H9 (cell line): ENCODE measurements around the gene NCOR2. TPM values are rescaled to one million over a fixed set of nuclear protein-coding genes. Genes with fewer than 3 reads are reported as not detected.
A peak's percentile ranks its signal among the peaks of the same experiment; 100 is the strongest.

Source experiments
- DNase-seq: peaks from one replicate; pipeline ENCODE4 v3.0.0-alpha.2; 2017
- H2AFZ ChIP-seq: one replicate; pipeline ENCODE4 v1.6.1; 2013; ENCODE audit warnings: mild to moderate bottlenecking, low read length, control low read depth, moderate library complexity
- H2AK5ac ChIP-seq: 2 replicates; pipeline ENCODE4 v1.6.1; 2013; ENCODE audit warnings: low read length, control low read depth, mixed read lengths; ENCODE audit not compliant: insufficient read length
- H2BK120ac ChIP-seq: one replicate; pipeline ENCODE4 v1.6.1; 2013; ENCODE audit warnings: low read depth, mild to moderate bottlenecking, low read length, control low read depth, inconsistent platforms; ENCODE audit not compliant: poor library complexity, severe bottlenecking
- H2BK12ac ChIP-seq: 2 replicates; pipeline ENCODE4 v1.6.1; 2013; ENCODE audit warnings: low read length, control low read depth, mixed read lengths, low read depth; ENCODE audit not compliant: insufficient read length
- H2BK15ac ChIP-seq: 2 replicates; pipeline ENCODE4 v1.6.1; 2013; ENCODE audit warnings: low read depth, low read length, control low read depth
- H2BK20ac ChIP-seq: one replicate; pipeline ENCODE4 v1.6.1; 2013; ENCODE audit warnings: low read depth, mild to moderate bottlenecking, low read length, control low read depth, inconsistent platforms; ENCODE audit not compliant: poor library complexity, severe bottlenecking
- H2BK5ac ChIP-seq: 2 replicates; pipeline ENCODE4 v1.6.1; 2013; ENCODE audit warnings: low read length, control low read depth, mixed read lengths; ENCODE audit not compliant: insufficient read length
- H3K14ac ChIP-seq: 2 replicates; pipeline ENCODE4 v1.6.1; 2013; ENCODE audit warnings: low read length, control low read depth; ENCODE audit not compliant: insufficient read depth
- H3K18ac ChIP-seq: 2 replicates; pipeline ENCODE4 v1.6.1; 2013; ENCODE audit warnings: low read depth, mild to moderate bottlenecking, mixed read lengths, low read length, control low read depth; ENCODE audit not compliant: insufficient read length
- H3K23ac ChIP-seq: 2 replicates; pipeline ENCODE4 v1.6.1; 2013; ENCODE audit warnings: low read length, control low read depth, mixed read lengths, low read depth; ENCODE audit not compliant: insufficient read length
- H3K23me2 ChIP-seq: 2 replicates; pipeline ENCODE4 v1.6.1; 2013; ENCODE audit warnings: low read depth, mild to moderate bottlenecking, mixed read lengths, low read length, control low read depth; ENCODE audit not compliant: insufficient read length, poor library complexity, severe bottlenecking
- H3K27ac ChIP-seq: 2 replicates; pipeline ENCODE4 v1.5.1; 2013; ENCODE audit warnings: low read length, control low read depth, mixed read lengths, low read depth; ENCODE audit not compliant: insufficient read length
- H3K27me3 ChIP-seq: 2 replicates; pipeline ENCODE4 v1.6.1; 2013; ENCODE audit warnings: low read length, control low read depth, inconsistent platforms; ENCODE audit not compliant: insufficient read depth
- H3K4ac ChIP-seq: 2 replicates; pipeline ENCODE4 v1.6.1; 2013; ENCODE audit warnings: low read depth, mild to moderate bottlenecking, control low read depth, inconsistent platforms, low read length, moderate library complexity
- H3K4me1 ChIP-seq: 2 replicates; pipeline ENCODE4 v1.6.1; 2013; ENCODE audit warnings: low read length, control low read depth, inconsistent platforms; ENCODE audit not compliant: insufficient read depth
- H3K4me2 ChIP-seq: 2 replicates; pipeline ENCODE4 v1.6.1; 2013; ENCODE audit warnings: low read length, control low read depth, mixed read lengths; ENCODE audit not compliant: insufficient read length, insufficient read depth
- H3K56ac ChIP-seq: 2 replicates; pipeline ENCODE4 v1.6.1; 2013; ENCODE audit warnings: low read depth, mild to moderate bottlenecking, mixed read lengths, low read length, control low read depth; ENCODE audit not compliant: insufficient read length
- H3K79me1 ChIP-seq: 2 replicates; pipeline ENCODE4 v1.6.1; 2013; ENCODE audit warnings: low read depth, mild to moderate bottlenecking, moderate library complexity, low read length, control low read depth, inconsistent platforms; ENCODE audit not compliant: insufficient read depth, poor library complexity, severe bottlenecking
- H3K79me2 ChIP-seq: 2 replicates; pipeline ENCODE4 v1.6.1; 2013; ENCODE audit warnings: low read length, control low read depth, inconsistent platforms; ENCODE audit not compliant: insufficient read depth
- H3K9ac ChIP-seq: 2 replicates; pipeline ENCODE4 v1.6.1; 2013; ENCODE audit warnings: low read length, control low read depth, mixed read lengths; ENCODE audit not compliant: insufficient read length; ENCODE audit errors: extremely low read depth
- H3K9me3 ChIP-seq: one replicate; pipeline ENCODE4 v1.6.1; 2013; ENCODE audit warnings: low read depth, low read length, inconsistent platforms; ENCODE audit not compliant: control insufficient read depth
- H3T11ph ChIP-seq: one replicate; pipeline ENCODE4 v1.6.1; 2013; ENCODE audit warnings: mild to moderate bottlenecking, low read length, control low read depth, inconsistent platforms
- H4K20me1 ChIP-seq: one replicate; pipeline ENCODE4 v1.6.1; 2013; ENCODE audit not compliant: control insufficient read depth, insufficient read length, insufficient read depth
- H4K5ac ChIP-seq: 2 replicates; pipeline ENCODE4 v1.6.1; 2013; ENCODE audit warnings: low read depth, mild to moderate bottlenecking, mixed read lengths, low read length, control low read depth; ENCODE audit not compliant: insufficient read length
- H4K8ac ChIP-seq: replicated peaks from 2 replicates; pipeline ENCODE4 v1.6.1; 2013; ENCODE audit warnings: low read length, control low read depth, mixed read lengths, low read depth; ENCODE audit not compliant: insufficient read length
- H4K91ac ChIP-seq: 2 replicates; pipeline ENCODE4 v1.6.1; 2013; ENCODE audit warnings: low read depth, mild to moderate bottlenecking, moderate library complexity, mixed read lengths, low read length, control low read depth; ENCODE audit not compliant: insufficient read length
- H3K27ac Mint-ChIP-seq, 3 experiments: 2 replicates in 2 of 3; 3 replicates in 1 of 3; pipeline ENCODE4 v1.8.0; 2020 to 2021; ENCODE audit warnings: mixed read lengths in 3 of 3, mild to moderate bottlenecking in 1 of 3, moderate library complexity in 1 of 3
- H3K27me3 Mint-ChIP-seq: 2 replicates; pipeline ENCODE4 v1.8.0; 2021; ENCODE audit warnings: low read depth, mild to moderate bottlenecking, moderate library complexity, mixed read lengths
- H3K36me3 Mint-ChIP-seq, 3 experiments: 2 replicates in 2 of 3; 3 replicates in 1 of 3; pipeline ENCODE4 v1.8.0; 2020 to 2021; ENCODE audit warnings: low read depth in 3 of 3, mixed read lengths in 3 of 3; ENCODE audit not compliant: insufficient read depth in 1 of 3
- H3K4me1 Mint-ChIP-seq, 2 experiments: 2 replicates each; pipeline ENCODE4 v1.8.0; 2020; ENCODE audit warnings: mixed read lengths in 2 of 2
- H3K4me3 Mint-ChIP-seq, 2 experiments: 2 replicates in 1 of 2; 3 replicates in 1 of 2; pipeline ENCODE4 v1.8.0; 2020 to 2021; ENCODE audit warnings: mild to moderate bottlenecking in 2 of 2, mixed read lengths in 2 of 2, moderate library complexity in 1 of 2
- H3K9me3 Mint-ChIP-seq, 2 experiments: 2 replicates in 1 of 2; 3 replicates in 1 of 2; pipeline ENCODE4 v1.8.0; 2020; ENCODE audit warnings: mild to moderate bottlenecking in 2 of 2, mixed read lengths in 2 of 2, moderate library complexity in 1 of 2
- WGBS: extraction: QIAGEN DNeasy Blood & Tissue Kit; methylation state at CpG from one replicate; pipeline ENCODE4 v1.1.7; 2013; ENCODE audit warnings: missing lambda C conversion rate, low lambda C conversion rate, mixed read lengths; ENCODE audit not compliant: insufficient read length; ENCODE audit errors: extremely low coverage; 5-methylcytosine and 5-hydroxymethylcytosine counted together
- total RNA-seq: library from RNA; stranded (reverse); gene quantifications from 2 replicates; pipeline ENCODE4 v1.2.1, GENCODE V29; 2021
- TF ChIP-seq, protein P1 (sequence below): fragments of 200-600 bp; sonication (generic); conservative IDR thresholded peaks from 3 replicates; pipeline ENCODE4 v1.8.0; 2021; ENCODE audit warnings: antibody characterized with exemption, mild to moderate bottlenecking

The NCOR2 gene
- total RNA-seq, 1 experiment from 2014 or later: 226 TPM

DNA sequence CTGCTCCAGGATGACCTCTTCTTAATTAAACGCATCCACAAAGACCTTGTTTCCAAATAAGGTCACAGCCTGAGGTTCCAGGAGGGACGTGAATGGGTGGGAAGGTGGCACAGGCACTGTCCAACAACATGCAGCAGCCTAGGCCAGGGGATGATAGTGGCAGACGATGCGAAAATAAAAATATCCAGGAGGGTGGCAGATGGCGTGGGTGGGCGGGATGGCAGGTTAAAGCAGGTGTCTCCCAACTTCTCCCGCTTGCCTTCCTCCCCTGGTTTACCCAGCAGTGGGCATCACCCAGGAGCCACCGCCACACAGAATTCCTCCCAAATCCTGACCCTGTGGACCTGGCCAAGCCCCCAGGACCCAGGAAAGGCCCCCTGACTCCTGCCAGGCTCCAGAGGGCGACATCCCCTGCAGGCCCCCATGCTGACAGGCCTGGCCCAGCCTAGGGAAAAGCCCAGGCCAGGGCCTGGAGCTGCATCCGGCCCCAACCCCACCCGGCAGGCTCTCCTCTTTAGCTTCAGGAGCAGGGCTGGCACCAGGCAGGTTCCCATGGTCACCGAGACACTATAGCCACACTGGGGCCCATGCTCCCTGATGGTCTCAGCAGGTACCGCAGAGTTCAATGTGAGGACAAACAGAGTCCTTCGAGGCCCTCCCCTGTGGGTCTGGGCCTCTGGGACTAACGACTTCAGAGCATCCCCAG lies 9.7 kb downstream of the NCOR2 start:
- H3K36me3 Mint-ChIP-seq: peaks cover 8 to 18% (median 16%) of the 10 kb centered on the region in 3 experiments
- Histone ChIP-seq H4K20me1 (no peaks in the 10 kb centered on the region), H2AK5ac (no peak overlapping the region), H2BK5ac (no peak overlapping the region), H4K91ac (no peak overlapping the region), H4K8ac (no peak overlapping the region), H3K79me2 (peaks cover 88% of the 10 kb centered on the region; the same call in 1 of the 2 replicates), H3K4me2 (no peak overlapping the region), H3K23me2 (no peaks in the 10 kb centered on the region), H3T11ph (no peak overlapping the region), H3K23ac (no peak overlapping the region), H3K27me3 (no peaks in the 10 kb centered on the region), H3K27ac (no peak overlapping the region), H2BK120ac (no peak overlapping the region), H3K9ac (no peak overlapping the region), H2BK12ac (no peak overlapping the region), H3K14ac (no peak overlapping the region), H3K4ac (no peak overlapping the region), H4K5ac (no peak overlapping the region), H3K4me1 (peaks cover 13% of the 10 kb centered on the region; the same call in 1 of the 2 replicates), H3K56ac (no peak overlapping the region), H2BK20ac (no peak overlapping the region), H2AFZ (no peak overlapping the region), H3K9me3 (no peaks in the 10 kb centered on the region), H2BK15ac (no peak overlapping the region), H3K18ac (no peak overlapping the region), H3K79me1 (peaks cover 5% of the 10 kb centered on the region)
- H3K27ac Mint-ChIP-seq: peak overlapping the region; percentile 72 to 77 (median 73); a peak in 4 of 7 replicates
- H3K4me3 Mint-ChIP-seq: peak overlapping the region in 1 of 2 experiments; percentile 23; a peak in 1 of 5 replicates
- DNase-seq: peak; percentile 66
- H3K4me1 Mint-ChIP-seq: peaks cover 60 to 75% of the 10 kb centered on the region in 2 experiments
- TF ChIP-seq, protein P1, sequence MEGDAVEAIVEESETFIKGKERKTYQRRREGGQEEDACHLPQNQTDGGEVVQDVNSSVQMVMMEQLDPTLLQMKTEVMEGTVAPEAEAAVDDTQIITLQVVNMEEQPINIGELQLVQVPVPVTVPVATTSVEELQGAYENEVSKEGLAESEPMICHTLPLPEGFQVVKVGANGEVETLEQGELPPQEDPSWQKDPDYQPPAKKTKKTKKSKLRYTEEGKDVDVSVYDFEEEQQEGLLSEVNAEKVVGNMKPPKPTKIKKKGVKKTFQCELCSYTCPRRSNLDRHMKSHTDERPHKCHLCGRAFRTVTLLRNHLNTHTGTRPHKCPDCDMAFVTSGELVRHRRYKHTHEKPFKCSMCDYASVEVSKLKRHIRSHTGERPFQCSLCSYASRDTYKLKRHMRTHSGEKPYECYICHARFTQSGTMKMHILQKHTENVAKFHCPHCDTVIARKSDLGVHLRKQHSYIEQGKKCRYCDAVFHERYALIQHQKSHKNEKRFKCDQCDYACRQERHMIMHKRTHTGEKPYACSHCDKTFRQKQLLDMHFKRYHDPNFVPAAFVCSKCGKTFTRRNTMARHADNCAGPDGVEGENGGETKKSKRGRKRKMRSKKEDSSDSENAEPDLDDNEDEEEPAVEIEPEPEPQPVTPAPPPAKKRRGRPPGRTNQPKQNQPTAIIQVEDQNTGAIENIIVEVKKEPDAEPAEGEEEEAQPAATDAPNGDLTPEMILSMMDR: no peak; the same call in 2 of the 3 replicates
- H3K9me3 Mint-ChIP-seq: no peaks in the 10 kb centered on the region
- WGBS: no CpG with 5 or more reads among the region's 15 CpGs
- no peaks in the 10 kb centered on the region for H3K27me3 Mint-ChIP-seq
